Transverse colon (tissue), 4 donors: Measurements from ENCODE around the gene CNTNAP2.

ENCODE experiments used
- EP300 ChIP-seq: sonication (generic); formaldehyde crosslinking; IDR thresholded peaks from one replicate; pipeline ENCODE4 v1.6.1; 2017; ENCODE audit warnings: antibody characterized with exemption, low read depth
- POLR2A ChIP-seq: fragments of 450-650 bp; IDR thresholded peaks from one replicate; pipeline ENCODE4 v1.6.1; 2016; ENCODE audit warnings: antibody characterized with exemption, mild to moderate bottlenecking, moderate library complexity
- POLR2AphosphoS5 ChIP-seq, 3 donors: sonication (generic); formaldehyde crosslinking; IDR thresholded peaks; one replicate each; pipeline ENCODE4 v1.6.1; 2016; ENCODE audit warnings: antibody characterized with exemption in 3 of 3
- TF ChIP-seq, protein P1 (sequence below), 5 experiments: fragments of 200-600 bp in 3 of 5; fragments of 450-650 bp in 2 of 5; sonication (generic) in 3 of 5; IDR thresholded peaks; 1 replicate in 2 of 5; 2 replicates in 3 of 5; pipeline ENCODE4 v1.5.1; 2016 to 2017; ENCODE audit warnings: antibody characterized with exemption in 5 of 5, inconsistent platforms in 3 of 5, mild to moderate bottlenecking in 2 of 5, moderate library complexity in 1 of 5

- TF ChIP-seq, protein P1, sequence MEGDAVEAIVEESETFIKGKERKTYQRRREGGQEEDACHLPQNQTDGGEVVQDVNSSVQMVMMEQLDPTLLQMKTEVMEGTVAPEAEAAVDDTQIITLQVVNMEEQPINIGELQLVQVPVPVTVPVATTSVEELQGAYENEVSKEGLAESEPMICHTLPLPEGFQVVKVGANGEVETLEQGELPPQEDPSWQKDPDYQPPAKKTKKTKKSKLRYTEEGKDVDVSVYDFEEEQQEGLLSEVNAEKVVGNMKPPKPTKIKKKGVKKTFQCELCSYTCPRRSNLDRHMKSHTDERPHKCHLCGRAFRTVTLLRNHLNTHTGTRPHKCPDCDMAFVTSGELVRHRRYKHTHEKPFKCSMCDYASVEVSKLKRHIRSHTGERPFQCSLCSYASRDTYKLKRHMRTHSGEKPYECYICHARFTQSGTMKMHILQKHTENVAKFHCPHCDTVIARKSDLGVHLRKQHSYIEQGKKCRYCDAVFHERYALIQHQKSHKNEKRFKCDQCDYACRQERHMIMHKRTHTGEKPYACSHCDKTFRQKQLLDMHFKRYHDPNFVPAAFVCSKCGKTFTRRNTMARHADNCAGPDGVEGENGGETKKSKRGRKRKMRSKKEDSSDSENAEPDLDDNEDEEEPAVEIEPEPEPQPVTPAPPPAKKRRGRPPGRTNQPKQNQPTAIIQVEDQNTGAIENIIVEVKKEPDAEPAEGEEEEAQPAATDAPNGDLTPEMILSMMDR (IDR thresholded peaks at IDR 0.05) = no peak
- no peak for TF ChIP-seq POLR2A
- no peak for TF ChIP-seq POLR2AphosphoS5 (IDR thresholded peaks at IDR 0.05)
- no peak for TF ChIP-seq EP300
These were observed 611.5 kb downstream of the CNTNAP2 start for GRCh38 chr7:146728141-146728540.
